ENCODE data around the gene ENOX1. TPM values are rescaled to one million over a fixed set of nuclear protein-coding genes. Genes with fewer than 3 reads are reported as not detected.

The ENOX1 gene
- total RNA-seq, 1 experiment from 2014 or later: 0.26 TPM

DNA sequence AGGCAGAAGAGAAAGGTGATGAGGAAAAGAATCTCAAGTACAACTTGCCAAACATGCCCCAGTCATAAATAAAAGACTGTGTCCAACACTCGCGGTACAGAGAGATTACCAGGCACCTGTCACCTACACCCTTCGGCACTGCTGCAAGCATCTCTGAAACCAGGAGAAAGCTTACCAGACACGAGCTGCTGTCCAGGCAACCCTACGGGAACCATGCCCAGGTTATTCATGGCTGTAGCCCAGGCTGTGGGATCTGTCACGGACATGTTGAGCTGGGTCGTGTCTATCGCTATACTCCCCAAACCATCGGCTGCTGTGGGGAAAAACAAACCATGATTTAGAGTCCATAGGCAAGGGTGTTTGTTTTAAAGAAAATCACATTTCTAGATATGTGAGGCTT lies 375.0 kb downstream of the ENOX1 start:
- Mint-ChIP-seq H3K27me3 (ENCODE audit: low read depth) (no peaks in the 10 kb centered on the region; the same call in 1 of the 2 replicates), H3K36me3 (no peaks in the 10 kb centered on the region), H3K27ac (no peak overlapping the region), H3K4me3 (no peak overlapping the region), H3K4me1 (peaks cover 10% of the 10 kb centered on the region), H3K9me3 (peaks cover 7% of the 10 kb centered on the region; the same call in 1 of the 2 replicates)
- TF ChIP-seq TP53 (CRISPR knock-in tag; IDR thresholded peaks at IDR 0.05) (no peak), ZNF416 (CRISPR knock-in tag; IDR thresholded peaks at IDR 0.05) (no peak), CREB1 (CRISPR knock-in tag; IDR thresholded peaks at IDR 0.05) (no peak), CDX4 (CRISPR knock-in tag; IDR thresholded peaks at IDR 0.05; ENCODE audit: borderline replicate concordance) (no peak)
- TF ChIP-seq, protein P1, sequence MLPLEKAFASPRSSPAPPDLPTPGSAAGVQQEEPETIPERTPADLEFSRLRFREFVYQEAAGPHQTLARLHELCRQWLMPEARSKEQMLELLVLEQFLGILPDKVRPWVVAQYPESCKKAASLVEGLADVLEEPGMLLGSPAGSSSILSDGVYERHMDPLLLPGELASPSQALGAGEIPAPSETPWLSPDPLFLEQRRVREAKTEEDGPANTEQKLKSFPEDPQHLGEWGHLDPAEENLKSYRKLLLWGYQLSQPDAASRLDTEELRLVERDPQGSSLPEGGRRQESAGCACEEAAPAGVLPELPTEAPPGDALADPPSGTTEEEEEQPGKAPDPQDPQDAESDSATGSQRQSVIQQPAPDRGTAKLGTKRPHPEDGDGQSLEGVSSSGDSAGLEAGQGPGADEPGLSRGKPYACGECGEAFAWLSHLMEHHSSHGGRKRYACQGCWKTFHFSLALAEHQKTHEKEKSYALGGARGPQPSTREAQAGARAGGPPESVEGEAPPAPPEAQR (CRISPR knock-in tag; IDR thresholded peaks at IDR 0.05): no peak
- no peak for ATAC-seq
- ChIA-PET POLR2A (no interaction called here), CTCF (no interaction called here)
- DNase-seq (ENCODE audit: low spot score): no peak

- Mint-ChIP-seq H3K4me1 (peaks cover 10% of the 10 kb centered on the region), H3K9me3 (peaks cover 9% of the 10 kb centered on the region), H3K27me3 (ENCODE audit: low read depth) (no peaks in the 10 kb centered on the region; the same call in 1 of the 2 replicates), H3K36me3 (no peaks in the 10 kb centered on the region), H3K4me3 (no peak overlapping the region), H3K27ac (no peak overlapping the region)
- TF ChIP-seq FOXJ3 (CRISPR knock-in tag; IDR thresholded peaks at IDR 0.05; ENCODE audit: borderline replicate concordance): no peak
- TF ChIP-seq CREM (CRISPR knock-in tag; IDR thresholded peaks at IDR 0.05): no peak
- TF ChIP-seq RELA (CRISPR knock-in tag; IDR thresholded peaks at IDR 0.05; ENCODE audit: borderline replicate concordance): no peak
- TF ChIP-seq SMAD4 (CRISPR knock-in tag; IDR thresholded peaks at IDR 0.05): no peak
- TF ChIP-seq CTCF (IDR thresholded peaks at IDR 0.05): no peak
- no peak for TF ChIP-seq ZBTB43 (CRISPR knock-in tag; IDR thresholded peaks at IDR 0.05)
- TF ChIP-seq ESRRA (CRISPR knock-in tag; IDR thresholded peaks at IDR 0.05; ENCODE audit: borderline replicate concordance): no peak
- TF ChIP-seq ZNF396 (CRISPR knock-in tag; IDR thresholded peaks at IDR 0.05; ENCODE audit: borderline replicate concordance): no peak
- no peak for TF ChIP-seq PRRX2 (CRISPR knock-in tag; IDR thresholded peaks at IDR 0.05)
- TF ChIP-seq, protein P2, sequence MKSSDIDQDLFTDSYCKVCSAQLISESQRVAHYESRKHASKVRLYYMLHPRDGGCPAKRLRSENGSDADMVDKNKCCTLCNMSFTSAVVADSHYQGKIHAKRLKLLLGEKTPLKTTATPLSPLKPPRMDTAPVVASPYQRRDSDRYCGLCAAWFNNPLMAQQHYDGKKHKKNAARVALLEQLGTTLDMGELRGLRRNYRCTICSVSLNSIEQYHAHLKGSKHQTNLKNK (CRISPR knock-in tag; IDR thresholded peaks at IDR 0.05): no peak
- no peak for TF ChIP-seq JUN (CRISPR knock-in tag; IDR thresholded peaks at IDR 0.05)
- TF ChIP-seq, protein P3, sequence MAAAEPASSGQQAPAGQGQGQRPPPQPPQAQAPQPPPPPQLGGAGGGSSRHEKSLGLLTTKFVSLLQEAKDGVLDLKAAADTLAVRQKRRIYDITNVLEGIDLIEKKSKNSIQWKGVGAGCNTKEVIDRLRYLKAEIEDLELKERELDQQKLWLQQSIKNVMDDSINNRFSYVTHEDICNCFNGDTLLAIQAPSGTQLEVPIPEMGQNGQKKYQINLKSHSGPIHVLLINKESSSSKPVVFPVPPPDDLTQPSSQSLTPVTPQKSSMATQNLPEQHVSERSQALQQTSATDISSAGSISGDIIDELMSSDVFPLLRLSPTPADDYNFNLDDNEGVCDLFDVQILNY (CRISPR knock-in tag; IDR thresholded peaks at IDR 0.05): no peak
- TF ChIP-seq SP1 (CRISPR knock-in tag; conservative IDR thresholded peaks at IDR 0.05): no peak
- TF ChIP-seq ZNF263 (CRISPR knock-in tag; IDR thresholded peaks at IDR 0.05; ENCODE audit: low read depth): no peak
- TF ChIP-seq, protein P1 (CRISPR knock-in tag; IDR thresholded peaks at IDR 0.05): no peak
- TF ChIP-seq ZNF423 (CRISPR knock-in tag; IDR thresholded peaks at IDR 0.05): no peak
- DNase-seq (ENCODE audit: low spot score) (no peak), ATAC-seq (no peak)
- POLR2A ChIA-PET: no interaction called here
- CTCF ChIA-PET: no interaction called here
These were observed 375.6 kb downstream of the ENOX1 start for GRCh38 chr13:43411211-43411610.
